Ishikawa (cell line): Measurements from ENCODE around the gene PTHLH.
A peak's percentile ranks its signal among the peaks of the same experiment; 100 is the strongest.

Experiments
- CEBPB ChIP-seq: IDR thresholded peaks from 2 replicates; pipeline ENCODE4 v1.6.1; 2012
- CREB1 ChIP-seq: IDR thresholded peaks from 2 replicates; pipeline ENCODE4 v1.6.1; 2012; ENCODE audit warnings: low read depth
- EGR1 ChIP-seq: IDR thresholded peaks from 2 replicates; pipeline ENCODE4 v1.6.1; 2012
- EP300 ChIP-seq: IDR thresholded peaks from 2 replicates; pipeline ENCODE4 v1.6.1; 2012; ENCODE audit warnings: borderline replicate concordance
- FOXM1 ChIP-seq: IDR thresholded peaks from 2 replicates; pipeline ENCODE4 v1.6.1; 2012; ENCODE audit warnings: low read depth, borderline replicate concordance
- NFIC ChIP-seq: IDR thresholded peaks from 2 replicates; pipeline ENCODE4 v1.6.1; 2012
- RAD21 ChIP-seq: IDR thresholded peaks from 2 replicates; pipeline ENCODE4 v1.6.1; 2012; ENCODE audit warnings: low read depth
- REST ChIP-seq: IDR thresholded peaks from 2 replicates; pipeline ENCODE4 v1.6.1; 2012; ENCODE audit warnings: low read depth, mild to moderate bottlenecking
- TAF1 ChIP-seq: IDR thresholded peaks from 2 replicates; pipeline ENCODE4 v1.6.1; 2012; ENCODE audit warnings: low read depth, mild to moderate bottlenecking
- TCF12 ChIP-seq: IDR thresholded peaks from 2 replicates; pipeline ENCODE4 v1.6.1; 2012; ENCODE audit warnings: low read depth
- TEAD4 ChIP-seq: IDR thresholded peaks from 2 replicates; pipeline ENCODE4 v1.6.1; 2012
- USF1 ChIP-seq: IDR thresholded peaks from 2 replicates; pipeline ENCODE4 v1.6.1; 2012
- YY1 ChIP-seq: IDR thresholded peaks from 2 replicates; pipeline ENCODE4 v1.6.1; 2012; ENCODE audit warnings: low read depth
- ZBTB7A ChIP-seq: IDR thresholded peaks from 2 replicates; pipeline ENCODE4 v1.6.1; 2012; ENCODE audit warnings: low read depth
- TF ChIP-seq, protein P1 (sequence below): IDR thresholded peaks from 2 replicates; pipeline ENCODE4 v1.6.1; 2012

Gene PTHLH

GRCh38 chr12:27974735-27975221, 2.2 kb upstream of the PTHLH start:
- TF ChIP-seq FOXM1 (no peak), NFIC (no peak), CEBPB (no peak)

- TF ChIP-seq, protein P1, sequence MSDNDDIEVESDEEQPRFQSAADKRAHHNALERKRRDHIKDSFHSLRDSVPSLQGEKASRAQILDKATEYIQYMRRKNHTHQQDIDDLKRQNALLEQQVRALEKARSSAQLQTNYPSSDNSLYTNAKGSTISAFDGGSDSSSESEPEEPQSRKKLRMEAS = no peak
- TF ChIP-seq TCF12 (no peak), CEBPB (no peak), TEAD4 (no peak), USF1 (no peak)
Observed at GRCh38 chr12:27973487-27973890, 956 bp upstream of the PTHLH start.

DNA sequence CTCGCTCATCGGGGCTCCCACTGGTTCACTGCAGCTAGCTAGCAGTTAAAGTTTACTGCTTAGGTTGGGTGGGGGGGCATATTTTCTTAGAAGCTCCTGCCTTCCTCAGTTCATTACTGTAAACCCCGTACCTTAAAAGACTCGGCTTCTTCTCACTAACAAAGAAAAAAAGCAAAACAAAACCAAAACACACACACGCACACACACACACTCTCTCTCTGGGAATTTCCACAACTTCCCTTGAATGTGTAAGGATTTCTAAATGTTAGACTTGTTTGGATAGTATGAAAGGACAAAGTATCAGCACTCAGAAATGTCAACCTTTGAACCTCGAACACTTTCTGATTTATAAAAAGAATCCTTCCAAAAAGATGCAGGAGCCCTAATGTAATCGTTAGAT, 927 bp downstream of the PTHLH start:
- TF ChIP-seq FOXM1 = no peak
- no peak for TF ChIP-seq TCF12
- TF ChIP-seq EGR1 = no peak
- TF ChIP-seq USF1 = no peak
- no peak for TF ChIP-seq RAD21
- TF ChIP-seq CEBPB = no peak
- no peak for TF ChIP-seq CREB1
- no peak for TF ChIP-seq REST
- no peak for TF ChIP-seq NFIC
- TF ChIP-seq TAF1 = no peak
- TF ChIP-seq EP300 = no peak
- TF ChIP-seq TEAD4 = no peak
- no peak for TF ChIP-seq YY1
- TF ChIP-seq ZBTB7A = no peak
- TF ChIP-seq, protein P1 = no peak

GRCh38 chr12:27971121-27971489, 1.4 kb downstream of the PTHLH start:
- TF ChIP-seq NFIC = no peak

- TF ChIP-seq EP300 (no peak), CEBPB (no peak), YY1 (no peak)
Observed at GRCh38 chr12:27970401-27971120, 2.0 kb downstream of the PTHLH start.

GRCh38 chr12:27969624-27970400, 2.7 kb downstream of the PTHLH start:
- peak; percentile 70; the same call in 1 of the 2 replicates for TF ChIP-seq YY1
- TF ChIP-seq TCF12 = peak; percentile 67
- TF ChIP-seq CEBPB = no peak
- peak; percentile 55 for TF ChIP-seq RAD21
- peak; percentile 49; the same call in 1 of the 2 replicates for TF ChIP-seq TAF1
- TF ChIP-seq FOXM1 = no peak
- TF ChIP-seq ZBTB7A = no peak; the same call in 1 of the 2 replicates
- TF ChIP-seq NFIC = 0 out of 2 replicates have a peak, but pooled peaks have one; percentile 5
- TF ChIP-seq EGR1 = no peak
- no peak for TF ChIP-seq EP300
- no peak for TF ChIP-seq CREB1
- peak; percentile 55 for TF ChIP-seq TEAD4
- TF ChIP-seq, protein P1 = peak; percentile 98
- no peak for TF ChIP-seq REST
- TF ChIP-seq USF1 = 0 out of 2 replicates have a peak, but pooled peaks have one; percentile 2
